ENCODE data around the gene NREP. TPM values are rescaled to one million over a fixed set of nuclear protein-coding genes. Genes with fewer than 3 reads are reported as not detected.

Gene NREP
- total RNA-seq, 1 donor from 2014 or later, result 1,006 TPM

DNA sequence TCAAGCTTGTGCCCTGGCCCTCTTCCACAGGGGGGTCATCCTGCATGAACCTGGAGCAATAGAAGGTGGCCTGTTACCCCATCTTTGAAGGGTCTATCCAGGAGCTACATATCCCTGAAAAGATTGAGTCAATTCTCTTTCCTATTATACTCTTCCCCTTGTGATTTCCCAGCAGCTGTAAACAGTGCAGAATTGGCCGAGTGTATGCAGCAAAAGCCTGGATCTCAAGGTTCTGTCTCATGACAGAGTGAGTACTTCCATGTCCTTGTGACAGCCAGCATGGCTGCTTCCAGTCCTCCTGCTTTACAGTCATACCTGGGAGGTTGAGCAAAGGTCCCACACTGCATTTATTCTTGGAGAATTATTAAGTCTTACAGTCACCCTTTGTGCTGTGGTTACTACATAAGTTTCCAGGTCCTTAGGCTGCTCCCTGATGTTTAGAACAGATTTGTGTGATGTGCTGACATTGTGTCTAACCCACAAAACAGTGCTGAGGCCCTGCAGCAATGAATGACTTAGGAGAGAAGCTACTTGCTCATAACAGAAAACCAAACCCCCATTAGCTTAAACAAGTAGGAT, 67.5 kb downstream of the NREP start:
- Mint-ChIP-seq H3K9me3 (ENCODE audit: low read depth) (peaks cover 3% of the 10 kb centered on the region), H3K27ac (ENCODE audit: unreplicated experiment) (no peak overlapping the region), H3K27me3 (ENCODE audit: low read depth) (no peaks in the 10 kb centered on the region), H3K36me3 (ENCODE audit: low read depth) (no peaks in the 10 kb centered on the region), H3K4me1 (ENCODE audit: low read depth) (no peaks in the 10 kb centered on the region), H3K4me3 (ENCODE audit: unreplicated experiment) (no peak overlapping the region)
- TF ChIP-seq, protein P1, sequence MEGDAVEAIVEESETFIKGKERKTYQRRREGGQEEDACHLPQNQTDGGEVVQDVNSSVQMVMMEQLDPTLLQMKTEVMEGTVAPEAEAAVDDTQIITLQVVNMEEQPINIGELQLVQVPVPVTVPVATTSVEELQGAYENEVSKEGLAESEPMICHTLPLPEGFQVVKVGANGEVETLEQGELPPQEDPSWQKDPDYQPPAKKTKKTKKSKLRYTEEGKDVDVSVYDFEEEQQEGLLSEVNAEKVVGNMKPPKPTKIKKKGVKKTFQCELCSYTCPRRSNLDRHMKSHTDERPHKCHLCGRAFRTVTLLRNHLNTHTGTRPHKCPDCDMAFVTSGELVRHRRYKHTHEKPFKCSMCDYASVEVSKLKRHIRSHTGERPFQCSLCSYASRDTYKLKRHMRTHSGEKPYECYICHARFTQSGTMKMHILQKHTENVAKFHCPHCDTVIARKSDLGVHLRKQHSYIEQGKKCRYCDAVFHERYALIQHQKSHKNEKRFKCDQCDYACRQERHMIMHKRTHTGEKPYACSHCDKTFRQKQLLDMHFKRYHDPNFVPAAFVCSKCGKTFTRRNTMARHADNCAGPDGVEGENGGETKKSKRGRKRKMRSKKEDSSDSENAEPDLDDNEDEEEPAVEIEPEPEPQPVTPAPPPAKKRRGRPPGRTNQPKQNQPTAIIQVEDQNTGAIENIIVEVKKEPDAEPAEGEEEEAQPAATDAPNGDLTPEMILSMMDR (IDR thresholded peaks at IDR 0.05), result no peak
- no peak for DNase-seq (ENCODE audit: low spot score)

DNA sequence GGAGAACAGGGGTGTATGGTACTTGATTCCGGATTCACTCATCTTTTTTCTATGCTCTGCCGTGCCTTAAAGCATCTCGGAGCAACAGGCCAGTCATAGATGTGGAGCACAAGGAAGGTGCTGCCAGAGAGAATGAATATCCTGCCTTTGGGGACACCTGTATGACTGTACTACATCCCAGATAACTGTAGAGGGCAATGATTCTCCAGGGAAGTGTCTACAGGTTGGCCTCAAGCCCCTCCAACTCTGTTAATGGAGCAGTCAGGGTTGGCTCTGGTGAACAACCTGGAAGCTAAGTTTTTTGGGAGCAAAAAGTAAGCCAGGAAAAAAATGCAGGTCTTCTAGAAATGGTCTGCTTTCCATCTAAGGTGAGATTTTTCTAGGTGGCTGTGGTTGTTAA, 71.0 kb downstream of the NREP start:
- H3K36me3 Mint-ChIP-seq (ENCODE audit: low read depth), result no peaks in the 10 kb centered on the region
- TF ChIP-seq, protein P1 (IDR thresholded peaks at IDR 0.05), result peak; percentile 38
- H3K27ac Mint-ChIP-seq (ENCODE audit: unreplicated experiment), result no peak overlapping the region
- peaks cover 3% of the 10 kb centered on the region for H3K9me3 Mint-ChIP-seq (ENCODE audit: low read depth)
- DNase-seq (ENCODE audit: low spot score), result no peak
- peaks cover 23% of the 10 kb centered on the region for H3K4me1 Mint-ChIP-seq (ENCODE audit: low read depth)
- H3K4me3 Mint-ChIP-seq (ENCODE audit: unreplicated experiment), result no peak overlapping the region
- no peaks in the 10 kb centered on the region for H3K27me3 Mint-ChIP-seq (ENCODE audit: low read depth)

DNA sequence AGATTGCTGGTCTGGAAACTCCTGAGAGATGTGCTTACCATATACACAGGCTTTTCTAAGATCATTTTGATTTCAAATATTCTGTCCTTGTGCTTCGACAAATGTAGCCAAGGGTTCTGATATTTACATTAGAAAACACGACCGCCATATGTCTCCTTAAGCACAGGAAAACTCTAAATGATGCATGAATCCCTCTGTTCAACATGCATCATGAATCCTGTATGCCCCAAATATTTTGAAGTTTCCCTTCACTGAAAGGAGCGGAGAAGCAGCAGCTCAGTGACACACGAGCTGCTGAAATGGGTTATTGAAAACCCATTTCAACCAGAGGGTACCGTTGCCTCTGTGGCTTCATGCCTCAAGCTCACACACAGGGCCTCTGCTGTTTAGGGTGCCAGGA, 74.4 kb downstream of the NREP start:
- DNase-seq (ENCODE audit: low spot score), result no peak

DNA sequence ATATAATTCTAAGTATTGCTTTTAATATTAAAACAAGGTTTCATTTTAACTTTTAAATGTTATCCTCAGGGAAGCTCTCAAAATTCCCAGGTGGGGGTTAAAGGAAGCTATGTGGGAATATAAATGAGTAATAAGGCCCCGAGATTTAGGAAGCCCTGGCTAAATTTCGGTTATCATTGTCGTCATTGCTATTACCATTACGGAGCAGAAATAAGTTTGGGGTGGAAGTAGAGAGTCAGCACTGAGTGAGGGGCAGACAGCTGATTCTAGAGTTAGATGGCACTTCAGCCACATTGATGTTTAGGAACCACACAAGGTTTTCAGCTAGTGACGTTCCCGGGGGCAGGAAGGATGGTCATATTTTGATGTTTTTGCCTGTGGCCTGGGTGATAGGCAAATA, 74.9 kb downstream of the NREP start:
- Mint-ChIP-seq H3K4me1 (ENCODE audit: low read depth) (peaks cover 41% of the 10 kb centered on the region), H3K27me3 (ENCODE audit: low read depth) (no peaks in the 10 kb centered on the region), H3K9me3 (ENCODE audit: low read depth) (peaks cover 3% of the 10 kb centered on the region), H3K36me3 (ENCODE audit: low read depth) (no peaks in the 10 kb centered on the region), H3K27ac (ENCODE audit: unreplicated experiment) (peak overlapping the region; percentile 98), H3K4me3 (ENCODE audit: unreplicated experiment) (no peak overlapping the region)
- no peak for DNase-seq (ENCODE audit: low spot score)
- TF ChIP-seq, protein P1 (IDR thresholded peaks at IDR 0.05), result no peak

More for the DNA sequence above, 74.4 kb downstream of the NREP start:
- no peak overlapping the region for H3K4me3 Mint-ChIP-seq (ENCODE audit: unreplicated experiment)
- peaks cover 41% of the 10 kb centered on the region for H3K4me1 Mint-ChIP-seq (ENCODE audit: low read depth)
- H3K27me3 Mint-ChIP-seq (ENCODE audit: low read depth), result no peaks in the 10 kb centered on the region
- TF ChIP-seq, protein P1 (IDR thresholded peaks at IDR 0.05), result no peak
- peaks cover 3% of the 10 kb centered on the region for H3K9me3 Mint-ChIP-seq (ENCODE audit: low read depth)
- H3K27ac Mint-ChIP-seq (ENCODE audit: unreplicated experiment), result no peak overlapping the region
- H3K36me3 Mint-ChIP-seq (ENCODE audit: low read depth), result no peaks in the 10 kb centered on the region

DNA sequence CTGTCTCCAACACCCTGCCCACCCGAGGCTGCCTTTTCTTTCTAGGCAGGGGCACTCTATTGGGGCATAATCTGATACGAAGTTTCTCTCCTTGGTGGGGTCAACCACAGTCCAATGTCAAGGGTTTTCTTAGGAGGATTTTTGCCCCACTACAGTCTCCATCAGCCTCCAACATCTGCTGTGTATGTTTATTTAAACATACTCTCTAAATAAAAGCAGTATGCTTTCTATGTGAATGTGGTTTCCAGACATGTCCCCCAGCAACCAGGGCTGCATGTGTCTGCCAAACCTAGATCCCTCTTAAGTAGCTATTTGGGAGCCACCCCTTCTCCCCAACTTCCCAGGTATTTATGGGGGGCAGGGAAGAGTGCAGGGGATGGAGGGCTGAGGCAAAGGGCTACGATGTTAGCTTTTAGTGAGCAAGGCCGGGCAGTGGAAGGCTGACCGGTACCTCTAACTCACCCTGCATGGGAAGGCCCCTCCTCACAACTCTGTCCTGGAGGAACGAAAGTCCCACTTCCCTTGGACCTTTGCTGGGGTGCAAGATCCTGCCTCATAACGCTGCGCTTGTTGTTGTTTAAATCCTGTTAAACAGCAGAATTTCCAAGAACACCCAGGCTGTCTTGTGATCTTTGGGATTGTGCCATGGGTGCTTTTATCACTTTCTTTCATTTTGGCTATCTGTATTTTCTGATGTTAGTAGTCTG, 75.4 kb downstream of the NREP start:
- DNase-seq (ENCODE audit: low spot score), result no peak
- TF ChIP-seq, protein P1 (IDR thresholded peaks at IDR 0.05), result no peak
- Mint-ChIP-seq H3K27me3 (ENCODE audit: low read depth) (no peaks in the 10 kb centered on the region), H3K4me1 (ENCODE audit: low read depth) (peaks cover 47% of the 10 kb centered on the region), H3K27ac (ENCODE audit: unreplicated experiment) (peak overlapping the region; percentile 98), H3K36me3 (ENCODE audit: low read depth) (no peaks in the 10 kb centered on the region), H3K9me3 (ENCODE audit: low read depth) (peaks cover under 1% of the 10 kb centered on the region), H3K4me3 (ENCODE audit: unreplicated experiment) (peak overlapping the region; percentile 47)
